GM18951 (cell line): ENCODE results near the gene PIGR.

Source experiments
- POLR2A ChIP-seq: IDR thresholded peaks from 4 replicates; pipeline ENCODE4 v1.6.1; 2011; ENCODE audit warnings: mild to moderate bottlenecking; ENCODE audit not compliant: insufficient read length, insufficient read depth; ENCODE audit errors: extremely low read depth
- in situ Hi-C: fragments of 300-500 bp; cut with MboI; formaldehyde crosslinking; loops from one replicate; pipeline ENCODE4 v1.12.0; 2022; ENCODE audit warnings: low sequenced_read_pairs, mixed read lengths, inconsistent platforms; ENCODE audit not compliant: unreplicated experiment

Gene PIGR

GRCh38 chr1:206969090-206969489 lies 22.8 kb upstream of the PIGR start:
- in situ Hi-C loops: no loop called here
- TF ChIP-seq POLR2A: no peak

- no peak for TF ChIP-seq POLR2A
- in situ Hi-C loops: no loop called here
These were observed 21.0 kb upstream of the PIGR start for GRCh38 chr1:206967096-206967849.

GRCh38 chr1:206965781-206966180 lies 19.5 kb upstream of the PIGR start:
- TF ChIP-seq POLR2A: no peak
- in situ Hi-C loops: no loop called here

- in situ Hi-C loops: no loop called here
- no peak for TF ChIP-seq POLR2A
These were observed 17.5 kb upstream of the PIGR start for GRCh38 chr1:206963740-206964139.

GRCh38 chr1:206963119-206963712 lies 16.9 kb upstream of the PIGR start:
- in situ Hi-C loops: no loop called here
- no peak for TF ChIP-seq POLR2A

GRCh38 chr1:206962272-206962671 lies 16.0 kb upstream of the PIGR start:
- TF ChIP-seq POLR2A: no peak
- in situ Hi-C loops: no loop called here

- no peak for TF ChIP-seq POLR2A
- in situ Hi-C loops: no loop called here
These were observed 15.4 kb upstream of the PIGR start for GRCh38 chr1:206961668-206962067.

GRCh38 chr1:206960676-206961386 lies 14.6 kb upstream of the PIGR start:
- TF ChIP-seq POLR2A: no peak
- in situ Hi-C loops: no loop called here

GRCh38 chr1:206958144-206958543 lies 11.9 kb upstream of the PIGR start:
- no peak for TF ChIP-seq POLR2A
- in situ Hi-C loops: no loop called here

GRCh38 chr1:206957639-206958038 lies 11.4 kb upstream of the PIGR start:
- no peak for TF ChIP-seq POLR2A
- in situ Hi-C loops: no loop called here

GRCh38 chr1:206955476-206956451 lies 9.5 kb upstream of the PIGR start:
- no peak for TF ChIP-seq POLR2A
- in situ Hi-C loops: no loop called here

GRCh38 chr1:206954459-206955342 lies 8.4 kb upstream of the PIGR start:
- in situ Hi-C loops: no loop called here
- TF ChIP-seq POLR2A: no peak

GRCh38 chr1:206953626-206954025 lies 7.4 kb upstream of the PIGR start:
- in situ Hi-C loops: no loop called here
- TF ChIP-seq POLR2A: no peak
